GM06990 (cell line): Measurements from ENCODE around the gene KIF26B.

Experiments
- DNase-seq: peaks from one replicate; pipeline ENCODE4 v3.0.0-alpha.2; 2011; ENCODE audit not compliant: insufficient read length; ENCODE audit errors: extremely low read depth
- H3K27me3 ChIP-seq: replicated peaks from 2 replicates; pipeline ENCODE4 v1.6.0; 2011; ENCODE audit warnings: low read length; ENCODE audit not compliant: control insufficient read depth, insufficient read depth
- H3K36me3 ChIP-seq: 2 replicates; pipeline ENCODE4 v1.5.1; 2011; ENCODE audit warnings: low read length; ENCODE audit not compliant: control insufficient read depth, insufficient read depth
- H3K4me3 ChIP-seq: replicated peaks from 2 replicates; pipeline ENCODE4 v1.5.1; 2011; ENCODE audit warnings: low read depth, mild to moderate bottlenecking, control low read depth, low read length
- TF ChIP-seq, protein P1 (sequence below): IDR thresholded peaks from 2 replicates; pipeline ENCODE4 v1.5.1; 2011; ENCODE audit warnings: low read length, control low read depth, mild to moderate bottlenecking, inconsistent platforms; ENCODE audit not compliant: insufficient read depth, poor library complexity, severe bottlenecking

Gene KIF26B

DNA sequence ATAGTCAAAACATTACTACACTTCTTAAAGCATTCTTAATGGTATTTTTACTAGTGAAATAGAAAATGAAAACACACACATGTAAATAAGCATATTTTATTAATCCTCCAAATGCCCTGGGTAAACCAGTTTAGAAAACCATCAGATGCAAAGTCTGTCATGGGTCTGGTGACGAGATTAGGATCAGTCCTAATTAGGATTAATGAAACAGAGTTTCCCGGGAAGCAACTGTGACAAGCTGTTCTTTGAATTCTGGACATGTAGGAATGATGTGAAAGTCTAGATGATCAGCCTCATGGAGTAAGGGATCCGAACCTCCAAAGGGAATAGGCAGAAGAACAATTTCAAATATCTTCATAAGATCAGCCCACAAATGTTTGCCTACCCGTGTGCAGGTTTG lies 250.2 kb downstream of the KIF26B start:
- Histone ChIP-seq H3K36me3 (no peaks in the 10 kb centered on the region), H3K4me3 (no peak overlapping the region), H3K27me3 (no peaks in the 10 kb centered on the region)
- DNase-seq, result no peak
- TF ChIP-seq, protein P1, sequence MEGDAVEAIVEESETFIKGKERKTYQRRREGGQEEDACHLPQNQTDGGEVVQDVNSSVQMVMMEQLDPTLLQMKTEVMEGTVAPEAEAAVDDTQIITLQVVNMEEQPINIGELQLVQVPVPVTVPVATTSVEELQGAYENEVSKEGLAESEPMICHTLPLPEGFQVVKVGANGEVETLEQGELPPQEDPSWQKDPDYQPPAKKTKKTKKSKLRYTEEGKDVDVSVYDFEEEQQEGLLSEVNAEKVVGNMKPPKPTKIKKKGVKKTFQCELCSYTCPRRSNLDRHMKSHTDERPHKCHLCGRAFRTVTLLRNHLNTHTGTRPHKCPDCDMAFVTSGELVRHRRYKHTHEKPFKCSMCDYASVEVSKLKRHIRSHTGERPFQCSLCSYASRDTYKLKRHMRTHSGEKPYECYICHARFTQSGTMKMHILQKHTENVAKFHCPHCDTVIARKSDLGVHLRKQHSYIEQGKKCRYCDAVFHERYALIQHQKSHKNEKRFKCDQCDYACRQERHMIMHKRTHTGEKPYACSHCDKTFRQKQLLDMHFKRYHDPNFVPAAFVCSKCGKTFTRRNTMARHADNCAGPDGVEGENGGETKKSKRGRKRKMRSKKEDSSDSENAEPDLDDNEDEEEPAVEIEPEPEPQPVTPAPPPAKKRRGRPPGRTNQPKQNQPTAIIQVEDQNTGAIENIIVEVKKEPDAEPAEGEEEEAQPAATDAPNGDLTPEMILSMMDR, result no peak

- no peak for DNase-seq
- no peaks in the 10 kb centered on the region for H3K36me3 ChIP-seq
- no peak overlapping the region for H3K4me3 ChIP-seq
- TF ChIP-seq, protein P1, result no peak
- H3K27me3 ChIP-seq, result no peaks in the 10 kb centered on the region
Observed at GRCh38 chr1:245406426-245406825, 251.6 kb downstream of the KIF26B start.

DNA sequence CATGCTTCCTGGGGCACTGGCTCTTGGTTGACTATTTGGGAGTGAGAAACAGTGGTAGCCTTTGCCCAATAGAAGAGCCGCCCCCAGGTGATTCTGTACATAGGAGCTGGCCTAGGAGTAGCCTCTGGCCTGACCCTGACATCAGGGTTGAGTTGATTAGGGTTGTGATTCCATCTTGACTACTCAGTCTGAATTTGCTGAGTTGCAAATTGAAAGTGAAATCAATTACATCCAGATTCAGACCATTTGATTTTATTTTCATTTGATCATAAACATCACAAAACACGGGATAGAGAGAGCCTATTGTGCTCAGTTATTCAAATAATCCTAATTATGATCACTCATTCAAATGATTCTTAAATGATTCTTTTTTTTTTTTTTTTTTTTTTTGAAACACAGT lies 253.2 kb downstream of the KIF26B start:
- TF ChIP-seq, protein P1, result no peak
- H3K36me3 ChIP-seq, result no peaks in the 10 kb centered on the region
- DNase-seq, result no peak
- H3K4me3 ChIP-seq, result no peak overlapping the region
- no peaks in the 10 kb centered on the region for H3K27me3 ChIP-seq

- DNase-seq, result no peak
- H3K27me3 ChIP-seq, result no peaks in the 10 kb centered on the region
- H3K36me3 ChIP-seq, result no peaks in the 10 kb centered on the region
- no peak overlapping the region for H3K4me3 ChIP-seq
- TF ChIP-seq, protein P1, result no peak
Observed at GRCh38 chr1:245409341-245410195, 254.8 kb downstream of the KIF26B start.

GRCh38 chr1:245411245-245412036 lies 256.7 kb downstream of the KIF26B start:
- no peak overlapping the region for H3K4me3 ChIP-seq
- DNase-seq, result no peak
- TF ChIP-seq, protein P1, result no peak
- H3K36me3 ChIP-seq, result no peaks in the 10 kb centered on the region
- no peaks in the 10 kb centered on the region for H3K27me3 ChIP-seq
